ENCODE results near the gene ADAM12.
"Not testable (repeated sequence)": the region's sequence is repeated elsewhere in the genome, so short reads cannot be mapped to it uniquely, and the experiment has no call there.

Gene ADAM12

DNA sequence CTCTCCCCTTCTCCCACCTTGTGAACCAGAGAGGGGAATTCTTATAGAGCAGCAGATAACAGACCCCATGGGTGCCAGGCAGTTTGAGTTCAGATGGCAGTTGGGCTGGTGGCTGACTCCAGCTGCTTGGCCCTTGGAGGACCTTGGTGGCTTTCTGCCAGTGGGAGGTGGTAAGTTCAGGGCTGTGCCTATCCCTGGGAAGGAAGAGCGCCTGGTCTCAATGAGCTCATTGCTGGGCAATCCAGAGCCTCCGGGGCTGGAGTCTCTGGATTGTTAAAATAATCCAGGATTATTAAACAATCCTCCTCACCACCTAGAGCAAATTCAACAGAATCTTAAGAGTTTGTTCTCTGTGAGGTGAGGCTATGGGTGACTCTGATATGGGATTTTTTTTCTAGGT is 386.7 kb downstream of the ADAM12 start:
- no peak for DNase-seq

DNA sequence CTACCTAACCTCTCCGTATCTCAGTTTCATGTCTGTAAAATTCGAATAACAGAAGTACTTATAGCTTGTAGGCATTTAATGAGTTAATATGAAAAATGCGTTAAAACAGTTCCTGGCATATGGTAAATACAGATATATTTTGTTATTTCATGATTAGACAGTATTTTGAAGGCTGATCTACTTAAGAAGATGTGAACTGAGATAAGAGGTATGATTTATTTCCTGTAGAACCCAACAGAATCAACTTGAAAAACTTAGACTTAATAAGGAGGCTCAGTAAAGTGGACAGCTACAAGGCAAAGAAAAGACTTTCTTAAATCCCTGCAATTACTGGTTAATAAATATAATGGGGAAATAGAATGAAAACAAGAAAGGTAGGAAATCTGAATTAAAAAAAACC is 388.6 kb downstream of the ADAM12 start:
- DNase-seq = no peak

DNA sequence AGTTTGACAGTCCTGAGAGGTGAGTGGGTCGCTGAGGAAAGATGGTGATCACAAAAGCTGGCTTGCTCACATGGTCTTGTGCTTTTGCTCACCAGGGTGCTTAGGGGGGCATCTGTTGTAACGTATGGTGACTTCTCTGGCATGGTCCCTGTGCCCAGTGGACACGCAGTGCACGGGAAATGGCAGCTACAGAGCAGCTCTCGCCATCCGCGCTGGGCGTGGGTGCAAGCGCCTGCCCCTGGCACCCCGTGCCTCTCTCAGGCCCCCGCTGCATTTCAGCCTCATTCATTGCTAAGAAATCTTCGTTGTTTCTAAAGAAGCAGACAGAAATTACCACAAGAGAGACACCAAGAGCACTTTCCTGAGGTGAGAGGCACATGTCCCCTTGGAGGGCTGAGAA is 390.7 kb downstream of the ADAM12 start:
- DNase-seq = no peak

DNA sequence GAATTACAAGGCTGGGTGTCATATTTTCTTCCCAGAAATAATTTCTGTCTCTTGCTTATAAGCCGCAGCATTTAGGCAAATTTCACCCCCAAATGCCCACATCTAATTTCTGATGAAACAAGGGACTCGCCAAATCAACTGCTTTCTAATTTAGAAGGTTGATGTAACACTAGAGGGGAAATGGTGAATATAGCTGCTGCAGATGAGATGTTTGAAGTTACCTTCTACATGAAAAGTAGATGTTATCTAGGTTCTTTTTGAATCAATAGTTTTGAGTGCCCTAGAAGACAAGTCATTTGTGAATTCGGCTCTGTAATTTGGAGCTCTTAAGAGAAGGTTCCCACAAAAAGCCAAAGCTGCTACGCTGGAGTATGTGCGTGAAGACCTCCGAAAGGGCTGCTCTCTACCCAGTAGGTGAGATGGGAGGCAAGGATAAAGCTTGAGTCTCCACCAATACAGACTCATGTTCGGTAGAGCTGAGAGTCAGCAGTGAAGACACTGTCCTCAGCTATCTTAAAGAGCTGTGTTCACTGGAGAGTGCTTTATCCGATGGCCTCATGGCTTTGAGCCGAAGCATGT is 392.5 kb downstream of the ADAM12 start:
- no peak for DNase-seq

DNA sequence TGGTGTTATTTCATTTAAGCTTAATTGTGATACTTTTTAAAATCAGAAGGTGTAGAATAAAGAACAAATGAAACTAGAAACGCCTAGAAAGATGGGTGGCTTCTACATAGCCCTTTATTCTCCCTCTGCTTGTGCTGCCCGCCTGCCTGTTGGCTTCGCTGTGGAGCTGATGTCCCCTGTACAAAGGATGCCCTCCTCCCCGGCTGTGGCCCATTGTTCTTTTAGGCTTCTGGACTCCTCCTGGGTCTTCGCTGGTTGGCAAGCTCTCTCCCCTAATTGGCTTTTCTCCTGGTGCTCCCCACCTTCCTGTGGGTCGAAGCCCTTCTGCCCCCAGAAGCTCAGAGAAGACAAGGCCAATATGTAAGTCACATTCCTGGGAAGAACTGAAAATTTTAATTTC is 393.7 kb downstream of the ADAM12 start:
- no peak for DNase-seq

DNA sequence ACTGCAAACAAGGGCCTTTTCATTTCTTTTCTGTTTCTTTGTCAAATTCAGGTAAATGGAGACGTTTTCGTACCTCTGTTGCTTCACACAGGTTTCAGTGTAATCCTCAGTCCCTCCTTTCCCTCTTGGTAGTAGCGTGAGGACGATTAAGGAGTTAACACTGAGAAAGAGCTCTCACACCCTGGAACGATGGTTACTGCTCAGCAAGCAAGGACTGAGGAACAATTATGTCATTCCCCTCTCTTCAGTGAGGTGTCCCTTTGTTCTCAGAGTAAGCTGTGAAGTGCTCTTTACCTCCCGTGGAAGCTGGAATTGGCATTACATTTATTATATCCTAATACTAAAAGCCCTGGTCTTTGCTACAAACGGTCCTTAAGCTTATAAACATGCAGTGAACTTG is 396.0 kb downstream of the ADAM12 start:
- no peak for DNase-seq

DNA sequence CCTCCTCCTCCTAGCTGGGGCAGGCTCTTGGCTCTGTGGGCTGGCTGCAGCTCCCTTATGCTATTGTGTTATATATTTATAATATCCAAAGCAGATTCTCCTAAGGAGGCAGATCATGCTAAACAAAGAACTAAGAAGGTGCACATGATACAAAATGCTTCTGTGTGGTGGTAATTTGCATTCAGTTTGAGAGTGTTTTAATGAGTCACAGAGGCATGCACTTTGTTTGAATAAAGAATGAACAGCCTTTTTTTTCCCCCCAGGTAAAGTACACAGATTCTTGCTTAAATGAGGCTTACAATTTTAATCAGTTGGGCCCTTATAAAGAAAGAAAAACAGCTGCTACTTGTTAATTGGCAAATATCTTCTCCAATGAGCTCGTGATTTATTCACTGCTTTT is 396.9 kb downstream of the ADAM12 start:
- DNase-seq = no peak

DNA sequence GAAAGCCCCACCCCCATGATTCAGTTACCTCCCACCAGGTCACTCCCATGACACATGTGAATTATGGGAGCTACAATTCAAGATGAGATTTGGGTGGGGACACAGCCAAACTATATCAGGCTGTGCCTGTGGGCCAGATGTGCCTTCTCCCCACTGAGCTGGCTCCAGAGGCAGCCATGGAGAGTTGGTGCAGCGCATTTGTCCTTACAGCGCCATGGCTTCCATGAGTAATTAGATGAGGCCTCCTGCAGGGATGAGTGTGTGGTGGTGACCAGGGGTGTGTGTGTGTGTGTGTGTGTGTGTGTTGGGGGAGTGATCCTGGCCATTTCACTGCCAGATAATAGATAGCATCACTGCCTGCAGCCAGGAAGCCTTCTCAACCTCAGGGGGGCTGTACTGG is 397.3 kb downstream of the ADAM12 start:
- DNase-seq = no peak

DNA sequence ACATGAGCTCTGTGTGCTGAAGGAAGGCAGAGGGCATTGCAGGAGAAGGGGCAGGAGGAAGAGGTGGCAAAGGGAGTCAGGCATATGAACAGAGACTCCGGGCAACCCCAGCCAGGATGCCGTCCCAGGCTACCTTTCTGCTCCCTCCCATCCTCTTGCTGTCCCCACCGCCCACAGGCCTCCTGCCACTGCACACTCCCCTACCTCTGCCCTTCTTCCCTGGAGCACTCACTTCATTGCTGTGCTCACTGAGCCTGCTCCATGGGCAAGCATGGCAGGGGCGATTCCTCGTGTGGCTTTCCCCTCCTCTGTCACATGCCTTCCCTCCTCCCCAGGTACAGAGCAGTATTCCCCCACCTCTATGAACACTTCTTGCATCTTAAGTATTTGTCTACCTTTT is 398.5 kb downstream of the ADAM12 start:
- no peak for DNase-seq

DNA sequence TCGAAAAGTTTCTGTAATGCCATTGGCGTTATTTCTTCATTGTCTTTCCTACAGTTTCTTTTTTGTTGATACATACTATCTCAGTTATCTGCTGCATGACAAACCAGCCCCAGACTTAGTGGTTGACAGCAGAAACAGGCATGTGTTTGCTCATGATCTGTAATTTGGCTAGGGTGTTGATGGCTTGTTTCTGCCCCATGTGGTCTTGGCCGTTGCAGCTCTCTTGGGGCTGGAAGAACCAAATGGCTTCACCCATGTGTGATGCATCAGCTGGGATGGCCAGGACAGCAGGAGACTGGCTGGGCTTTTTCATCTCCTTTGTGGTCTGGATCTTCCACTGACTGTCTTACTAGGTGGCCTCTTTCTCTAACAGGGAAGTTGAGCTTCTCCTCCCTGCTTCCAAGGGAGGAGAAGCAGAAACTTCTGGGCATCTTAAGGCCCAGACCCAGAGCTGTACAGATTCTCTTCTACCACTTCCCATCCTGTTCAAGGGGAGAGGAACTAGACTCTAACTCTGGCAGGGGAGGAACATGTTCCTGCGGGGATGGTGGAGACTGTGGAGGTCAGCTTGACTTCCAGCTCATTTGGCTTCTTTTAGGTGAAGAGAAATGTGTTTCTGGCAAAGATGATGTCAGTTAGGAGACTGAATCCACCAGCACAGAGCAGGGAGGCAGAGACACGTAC is 402.6 kb downstream of the ADAM12 start:
- no peak for DNase-seq

DNA sequence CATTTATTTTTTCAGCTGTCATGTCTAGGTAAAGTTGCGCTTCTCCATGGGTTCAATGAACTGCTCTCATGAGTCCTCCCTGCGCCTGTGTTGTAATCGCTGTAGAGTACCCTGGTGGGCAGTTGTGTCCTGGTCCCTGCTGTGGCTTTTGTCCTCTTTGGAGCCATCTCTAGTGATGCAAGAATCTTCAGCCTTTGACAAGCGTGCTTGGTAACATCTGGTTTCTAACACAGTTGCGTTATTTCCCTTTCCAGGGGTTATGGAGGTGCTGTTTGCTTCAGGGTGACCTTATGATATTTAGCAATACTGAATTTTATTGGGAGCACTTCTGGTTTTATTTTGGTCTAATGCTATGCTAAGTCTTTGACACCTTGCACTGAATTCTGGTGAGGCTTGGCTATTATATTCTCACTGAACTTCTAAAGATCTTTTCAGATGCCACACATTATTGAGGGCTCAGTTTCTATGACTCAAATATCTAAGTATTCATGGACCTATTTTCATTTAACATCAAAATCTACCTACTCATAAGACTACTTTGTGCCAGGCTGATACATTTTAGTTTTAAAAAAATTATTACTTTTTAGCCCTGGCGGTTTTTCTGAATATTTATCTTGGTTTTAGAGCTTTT is 403.3 kb downstream of the ADAM12 start:
- DNase-seq = no peak

DNA sequence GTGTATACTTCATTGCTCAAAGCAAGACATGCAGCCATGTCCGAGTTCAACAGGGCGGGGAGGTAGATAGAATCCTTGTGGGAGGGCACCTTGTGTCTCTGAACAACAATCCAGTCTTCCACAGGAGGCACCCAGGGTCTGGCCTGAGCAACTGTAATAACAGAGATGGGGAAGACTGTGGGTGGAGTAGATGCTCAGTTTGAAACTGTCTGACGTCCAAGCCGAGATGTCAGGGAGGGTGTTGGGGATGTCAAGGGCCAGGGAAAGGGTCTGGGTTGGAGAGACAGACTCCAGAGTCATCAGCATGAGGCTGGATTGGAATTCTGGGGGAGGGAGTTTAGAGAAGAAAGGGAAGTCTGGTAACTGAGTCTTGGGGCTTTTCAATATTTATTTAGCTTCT is 403.9 kb downstream of the ADAM12 start:
- DNase-seq = no peak

DNA sequence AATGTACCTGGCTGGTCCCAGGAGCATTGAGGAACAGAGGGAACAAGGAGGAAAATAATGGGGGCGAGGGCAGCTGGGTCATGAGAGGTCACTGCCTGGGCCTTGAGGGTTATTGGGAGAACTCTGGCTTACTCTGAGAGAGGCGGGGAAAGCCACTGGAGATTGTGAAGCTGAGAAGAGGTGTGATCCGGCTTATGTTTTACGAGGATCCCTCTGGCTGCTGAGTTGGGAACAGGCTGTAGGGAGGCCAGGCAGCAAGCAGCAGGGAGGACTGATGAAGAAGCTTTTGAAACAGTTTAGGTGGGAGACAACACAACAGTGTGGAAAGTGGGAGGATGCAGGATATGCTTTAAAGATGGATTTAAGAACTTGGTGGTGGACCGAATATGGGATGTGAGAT is 404.6 kb downstream of the ADAM12 start:
- DNase-seq = no peak

DNA sequence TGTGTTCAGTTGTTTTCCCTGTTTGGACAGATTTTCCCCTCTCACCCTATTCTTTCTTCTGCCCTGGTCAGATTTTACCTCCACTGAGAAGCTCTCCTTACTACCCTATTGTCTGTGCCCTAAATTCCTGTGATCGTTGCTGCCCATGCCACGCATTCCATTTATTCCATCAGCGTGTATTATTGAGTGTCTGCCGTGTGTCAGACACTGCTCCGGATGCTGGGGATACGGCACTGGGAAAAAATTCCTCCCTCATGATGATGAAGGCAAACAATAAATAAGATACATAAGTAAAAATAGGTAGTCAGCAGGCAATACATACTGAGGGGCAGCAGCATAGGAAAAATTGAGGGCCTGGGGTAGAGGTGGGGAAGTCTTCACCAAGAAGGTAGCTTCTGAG is 405.1 kb downstream of the ADAM12 start:
- DNase-seq = no peak

DNA sequence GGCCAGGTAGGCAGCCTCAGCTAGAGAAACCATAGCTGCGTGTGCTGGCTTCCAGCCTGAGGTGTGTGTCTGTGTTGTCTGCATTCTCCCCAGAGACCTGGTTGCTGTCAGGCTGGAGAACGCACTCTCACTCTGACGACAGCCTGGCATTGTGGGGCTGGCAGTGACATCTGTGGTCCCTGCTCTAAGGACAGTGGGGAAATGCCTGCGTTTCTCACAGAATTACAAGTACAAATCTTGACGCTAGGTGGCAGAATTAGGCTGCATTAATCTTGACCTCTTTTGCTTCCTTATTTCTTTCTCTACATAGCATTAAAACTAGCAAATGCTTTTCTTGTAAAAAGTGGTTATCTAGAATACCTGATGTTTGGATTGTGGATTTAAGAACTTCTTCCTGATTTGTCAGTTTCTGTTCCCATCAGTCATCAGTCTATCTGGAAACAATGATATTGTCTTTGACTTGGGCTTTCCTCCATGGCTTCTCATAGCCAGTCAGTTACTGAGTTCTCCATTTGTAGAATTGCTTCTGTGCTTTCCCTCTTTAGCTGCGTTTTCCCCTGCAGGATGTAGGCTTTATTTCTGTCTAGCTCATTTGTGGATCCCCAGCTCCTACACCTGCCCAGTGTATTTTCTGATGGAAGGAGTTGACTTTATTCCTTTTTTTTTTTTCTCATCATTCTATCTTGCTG is 405.9 kb downstream of the ADAM12 start:
- no peak for DNase-seq

DNA sequence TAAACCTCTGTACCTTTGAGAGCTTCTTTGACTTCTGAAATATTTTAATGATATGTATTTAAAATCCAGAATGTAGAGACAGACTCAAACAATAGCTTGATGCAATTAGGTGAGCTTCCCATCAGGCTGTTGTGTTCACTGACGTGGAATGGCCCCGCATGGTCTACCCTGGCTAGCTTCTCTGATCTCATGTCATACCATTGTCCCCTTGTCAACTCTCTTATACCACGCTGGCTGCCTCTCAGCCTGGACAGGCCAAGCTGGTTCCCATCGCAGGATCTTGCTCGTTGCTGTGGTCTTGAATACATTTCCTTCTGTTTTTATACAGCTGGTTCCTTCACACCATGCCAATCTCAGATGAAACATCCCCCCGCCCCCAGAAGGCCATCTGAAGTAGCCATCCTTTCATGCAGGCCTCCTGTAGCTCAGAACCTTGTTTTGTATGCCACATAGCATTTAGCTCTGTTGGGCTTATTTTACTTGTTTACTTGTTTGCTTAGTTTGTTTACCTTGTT is 407.7 kb downstream of the ADAM12 start:
- no peak for DNase-seq

DNA sequence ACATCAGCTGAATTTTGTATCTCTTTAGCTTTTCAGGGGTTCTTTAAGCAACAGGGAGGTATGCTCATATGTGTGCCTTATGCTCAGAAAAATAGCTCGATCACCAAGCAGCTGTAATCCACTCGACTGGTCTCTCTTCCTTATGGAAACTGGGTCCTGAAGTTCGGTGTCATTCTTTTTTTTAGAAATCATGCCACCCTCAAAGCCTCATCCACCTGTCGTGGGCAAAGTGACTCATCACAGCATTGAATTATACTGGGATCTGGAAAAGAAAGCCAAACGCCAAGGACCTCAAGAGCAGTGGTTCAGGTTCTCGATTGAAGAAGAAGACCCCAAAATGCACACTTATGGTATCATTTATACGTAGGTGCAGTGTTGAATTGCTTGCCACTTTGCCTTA is 408.3 kb downstream of the ADAM12 start:
- no peak for DNase-seq

DNA sequence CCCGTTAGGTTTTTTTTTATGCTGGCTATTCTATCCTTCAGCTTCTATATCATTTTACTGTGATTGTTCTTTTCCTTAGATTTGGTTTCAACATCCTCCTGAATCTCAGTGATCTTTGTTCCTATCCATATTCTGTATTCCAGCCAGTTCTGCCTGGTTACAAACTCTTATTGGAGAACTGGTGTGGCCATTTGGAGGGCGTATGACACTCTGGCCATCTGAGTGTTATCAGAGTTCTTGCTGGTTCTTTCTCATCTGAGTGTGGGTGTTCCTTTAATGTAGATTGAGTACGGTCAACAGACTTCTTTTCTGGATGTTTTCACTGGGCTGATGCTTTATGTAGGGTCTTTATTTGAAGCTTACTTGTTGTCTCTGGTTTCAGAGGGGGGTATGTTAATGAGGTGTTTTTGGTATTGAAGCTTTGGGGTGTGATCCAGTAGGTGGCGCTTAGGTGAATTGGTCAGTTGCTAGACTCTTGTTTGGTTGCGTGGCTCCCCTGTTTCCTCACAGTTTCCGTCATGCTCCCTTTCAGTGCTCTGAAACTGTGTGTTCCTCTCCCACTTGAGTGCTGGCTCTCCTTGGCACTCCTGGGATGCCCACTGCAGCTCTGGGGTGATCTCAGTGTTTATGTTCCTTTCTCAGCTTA is 411.2 kb downstream of the ADAM12 start:
- no peak for DNase-seq

DNA sequence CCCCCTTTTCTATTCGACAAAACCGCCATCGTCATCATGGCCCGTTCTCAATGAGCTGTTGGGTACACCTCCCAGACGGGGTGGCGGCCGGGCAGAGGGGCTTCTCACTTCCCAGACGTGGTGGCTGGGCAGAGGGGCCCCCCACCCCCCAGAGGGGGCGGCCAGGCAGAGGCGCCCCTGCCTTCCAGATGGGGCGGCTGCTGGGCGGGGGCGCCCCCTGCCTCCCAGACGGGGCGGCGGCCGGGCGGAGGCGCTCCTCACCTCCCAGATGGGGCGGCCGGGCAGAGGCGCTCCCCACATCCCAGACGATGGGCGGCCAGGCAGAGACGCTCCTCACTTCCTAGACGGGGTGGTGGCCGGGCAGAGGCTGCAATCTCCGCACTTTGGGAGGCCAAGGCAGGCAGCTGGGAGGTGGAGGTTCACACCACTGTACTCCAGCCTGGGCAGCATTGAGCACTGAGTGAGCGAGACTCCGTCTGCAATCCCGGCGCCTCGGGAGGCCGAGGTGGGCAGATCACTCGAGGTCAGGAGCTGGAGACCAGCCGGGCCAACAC is 418.1 kb downstream of the ADAM12 start:
- DNase-seq = not testable (repeated sequence)

DNA sequence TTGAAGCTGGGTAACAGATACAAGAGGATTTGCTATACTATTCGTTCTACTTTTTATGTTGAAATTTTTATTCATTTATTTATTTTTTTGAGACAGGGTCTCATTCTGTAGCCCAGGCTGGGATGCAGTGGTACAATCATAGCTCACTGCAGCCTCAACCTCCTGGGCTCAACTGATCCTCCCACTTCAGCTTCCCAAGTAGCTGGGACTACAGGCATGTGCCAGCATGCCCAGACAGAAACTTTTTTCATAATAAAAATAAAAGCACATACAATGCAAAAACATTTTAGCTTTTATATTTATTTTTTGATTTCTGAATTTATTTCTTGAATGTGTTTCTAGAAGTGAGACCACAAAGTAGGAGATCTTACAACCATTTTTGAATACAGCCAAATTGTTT is 420.7 kb downstream of the ADAM12 start:
- no peak for DNase-seq

DNA sequence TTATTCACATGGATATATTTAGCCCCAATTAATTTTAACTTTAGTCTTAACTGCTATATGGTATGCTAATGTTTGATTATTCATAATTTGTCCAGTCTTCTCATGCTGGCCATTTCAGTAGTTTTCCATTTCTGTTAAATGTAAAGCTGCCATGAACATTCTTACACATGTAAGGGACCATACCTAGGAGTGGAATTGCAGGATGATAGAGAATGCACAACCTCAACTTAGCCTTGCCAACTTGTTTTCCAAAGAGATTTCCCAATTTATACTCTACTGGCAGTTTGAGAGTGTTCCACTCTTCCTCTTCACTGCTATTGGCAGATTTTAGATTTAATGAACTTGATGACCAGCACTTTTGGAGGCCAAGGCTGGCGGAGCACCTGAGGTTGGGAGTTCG is 423.7 kb downstream of the ADAM12 start:
- DNase-seq = no peak
